ENCODE data around the gene MSH6.

- TF ChIP-seq CTCF (IDR thresholded peaks at IDR 0.05), result no peak
- TF ChIP-seq POLR2A (IDR thresholded peaks at IDR 0.05), result no peak
These were observed 11.7 kb upstream of the MSH6 start for GRCh38 chr2:47771211-47771610.

All from adrenal gland (tissue), 5 donors.